ENCODE results near the gene AQP1.

The AQP1 gene

DNA sequence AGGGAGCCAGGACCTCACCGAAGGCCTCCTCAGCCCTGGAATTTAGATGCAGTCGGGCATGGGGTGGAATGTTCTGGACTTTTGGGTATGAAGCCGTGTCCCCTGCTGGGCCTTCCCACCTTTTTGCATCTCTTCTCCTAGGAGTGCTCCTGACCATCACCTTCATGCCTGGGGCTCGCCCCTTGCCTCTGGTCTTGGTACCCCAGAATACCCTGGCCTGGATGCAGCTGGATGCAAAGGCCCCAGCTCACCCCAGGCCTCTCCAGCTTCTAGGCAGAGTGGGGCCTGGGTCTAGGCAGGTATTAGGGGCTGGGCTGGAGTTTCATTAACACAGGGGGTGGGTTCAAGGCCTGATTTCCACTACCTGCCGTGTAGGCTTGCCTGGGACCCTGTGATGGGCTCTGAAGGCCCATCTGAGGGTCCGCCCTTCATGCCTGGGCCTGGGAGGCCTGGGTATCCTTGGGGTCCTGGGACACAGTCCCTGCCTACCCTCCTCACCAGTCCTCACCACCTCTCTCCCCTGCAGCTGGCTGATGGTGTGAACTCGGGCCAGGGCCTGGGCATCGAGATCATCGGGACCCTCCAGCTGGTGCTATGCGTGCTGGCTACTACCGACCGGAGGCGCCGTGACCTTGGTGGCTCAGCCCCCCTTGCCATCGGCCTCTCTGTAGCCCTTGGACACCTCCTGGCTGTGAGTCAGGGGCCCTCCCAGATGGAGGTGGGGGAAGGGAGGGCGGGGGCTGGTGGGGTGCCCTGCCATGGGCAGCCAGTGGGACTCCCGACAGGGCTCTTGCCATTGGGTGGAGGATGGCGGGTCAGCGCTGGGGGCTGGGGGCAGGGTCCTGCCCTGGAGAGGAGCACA is 10.1 kb downstream of the AQP1 start:
- DNase-seq (ENCODE audit: low spot score) = no peak

DNA sequence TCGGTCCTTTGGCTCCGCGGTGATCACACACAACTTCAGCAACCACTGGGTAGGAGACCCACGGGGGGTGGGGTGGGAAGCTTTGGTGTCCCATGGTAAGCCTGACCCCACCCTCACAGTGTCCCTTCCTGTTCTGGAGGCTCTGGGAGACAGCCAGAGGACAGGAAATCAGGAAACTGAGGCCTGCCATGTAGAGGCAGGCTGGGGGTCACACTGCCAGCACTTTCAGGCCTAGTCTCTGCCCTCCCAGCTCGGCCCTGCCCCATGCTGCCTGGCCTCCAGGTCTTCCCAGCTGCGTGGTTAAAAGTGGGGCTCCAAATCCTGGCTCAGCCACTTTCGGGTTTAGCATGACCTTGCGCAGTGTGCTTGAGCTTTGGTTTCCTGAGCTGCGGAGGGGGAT is 10.9 kb downstream of the AQP1 start:
- DNase-seq (ENCODE audit: low spot score) = no peak

DNA sequence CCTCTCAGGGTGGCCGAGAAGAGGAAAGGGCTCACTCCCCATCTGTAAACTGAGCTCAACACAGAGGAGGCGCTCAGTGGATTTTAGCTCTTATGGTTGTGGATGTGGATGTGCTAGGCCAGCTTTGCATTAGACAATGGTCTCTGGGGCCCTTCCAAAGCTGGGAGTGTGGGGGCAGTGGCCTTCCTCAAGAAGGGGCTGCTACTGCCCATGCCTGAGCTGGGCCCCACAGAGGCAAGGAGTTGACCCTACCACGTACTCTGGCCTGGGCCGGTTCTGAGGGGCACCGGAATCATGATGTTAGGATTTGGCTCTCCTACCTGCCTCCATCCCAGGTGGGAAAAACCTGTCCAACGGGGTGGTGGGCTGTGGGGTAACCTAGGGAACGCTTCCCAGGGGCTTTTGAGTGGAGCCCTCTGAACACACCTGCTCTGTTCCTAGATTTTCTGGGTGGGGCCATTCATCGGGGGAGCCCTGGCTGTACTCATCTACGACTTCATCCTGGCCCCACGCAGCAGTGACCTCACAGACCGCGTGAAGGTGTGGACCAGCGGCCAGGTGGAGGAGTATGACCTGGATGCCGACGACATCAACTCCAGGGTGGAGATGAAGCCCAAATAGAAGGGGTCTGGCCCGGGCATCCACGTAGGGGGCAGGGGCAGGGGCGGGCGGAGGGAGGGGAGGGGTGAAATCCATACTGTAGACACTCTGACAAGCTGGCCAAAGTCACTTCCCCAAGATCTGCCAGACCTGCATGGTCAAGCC is 11.5 kb downstream of the AQP1 start:
- DNase-seq (ENCODE audit: low spot score) = no peak

DNA sequence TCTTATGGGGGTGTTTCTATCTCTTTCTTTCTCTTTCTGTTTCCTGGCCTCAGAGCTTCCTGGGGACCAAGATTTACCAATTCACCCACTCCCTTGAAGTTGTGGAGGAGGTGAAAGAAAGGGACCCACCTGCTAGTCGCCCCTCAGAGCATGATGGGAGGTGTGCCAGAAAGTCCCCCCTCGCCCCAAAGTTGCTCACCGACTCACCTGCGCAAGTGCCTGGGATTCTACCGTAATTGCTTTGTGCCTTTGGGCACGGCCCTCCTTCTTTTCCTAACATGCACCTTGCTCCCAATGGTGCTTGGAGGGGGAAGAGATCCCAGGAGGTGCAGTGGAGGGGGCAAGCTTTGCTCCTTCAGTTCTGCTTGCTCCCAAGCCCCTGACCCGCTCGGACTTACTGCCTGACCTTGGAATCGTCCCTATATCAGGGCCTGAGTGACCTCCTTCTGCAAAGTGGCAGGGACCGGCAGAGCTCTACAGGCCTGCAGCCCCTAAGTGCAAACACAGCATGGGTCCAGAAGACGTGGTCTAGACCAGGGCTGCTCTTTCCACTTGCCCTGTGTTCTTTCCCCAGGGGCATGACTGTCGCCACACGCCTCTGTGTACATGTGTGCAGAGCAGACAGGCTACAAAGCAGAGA is 12.2 kb downstream of the AQP1 start:
- DNase-seq (ENCODE audit: low spot score) = no peak

DNA sequence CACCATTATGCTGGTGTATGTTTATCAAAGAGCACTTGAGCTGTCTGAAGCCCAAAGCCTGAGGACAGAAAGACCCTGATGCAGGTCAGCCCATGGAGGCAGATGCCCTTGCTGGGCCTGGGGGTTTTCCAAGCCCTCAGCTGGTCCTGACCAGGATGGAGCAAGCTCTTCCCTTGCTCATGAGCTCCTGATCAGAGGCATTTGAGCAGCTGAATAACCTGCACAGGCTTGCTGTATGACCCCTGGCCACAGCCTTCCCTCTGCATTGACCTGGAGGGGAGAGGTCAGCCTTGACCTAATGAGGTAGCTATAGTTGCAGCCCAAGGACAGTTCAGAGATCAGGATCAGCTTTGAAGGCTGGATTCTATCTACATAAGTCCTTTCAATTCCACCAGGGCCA is 13.0 kb downstream of the AQP1 start:
- no peak for DNase-seq (ENCODE audit: low spot score)

DNA sequence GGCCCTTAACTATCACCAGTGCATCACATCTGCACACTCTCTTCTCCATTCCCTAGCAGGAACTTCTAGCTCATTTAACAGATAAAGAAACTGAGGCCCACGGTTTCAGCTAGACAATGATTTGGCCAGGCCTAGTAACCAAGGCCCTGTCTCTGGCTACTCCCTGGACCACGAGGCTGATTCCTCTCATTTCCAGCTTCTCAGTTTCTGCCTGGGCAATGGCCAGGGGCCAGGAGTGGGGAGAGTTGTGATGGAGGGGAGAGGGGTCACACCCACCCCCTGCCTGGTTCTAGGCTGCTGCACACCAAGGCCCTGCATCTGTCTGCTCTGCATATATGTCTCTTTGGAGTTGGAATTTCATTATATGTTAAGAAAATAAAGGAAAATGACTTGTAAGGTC is 13.5 kb downstream of the AQP1 start:
- no peak for DNase-seq (ENCODE audit: low spot score)

DNA sequence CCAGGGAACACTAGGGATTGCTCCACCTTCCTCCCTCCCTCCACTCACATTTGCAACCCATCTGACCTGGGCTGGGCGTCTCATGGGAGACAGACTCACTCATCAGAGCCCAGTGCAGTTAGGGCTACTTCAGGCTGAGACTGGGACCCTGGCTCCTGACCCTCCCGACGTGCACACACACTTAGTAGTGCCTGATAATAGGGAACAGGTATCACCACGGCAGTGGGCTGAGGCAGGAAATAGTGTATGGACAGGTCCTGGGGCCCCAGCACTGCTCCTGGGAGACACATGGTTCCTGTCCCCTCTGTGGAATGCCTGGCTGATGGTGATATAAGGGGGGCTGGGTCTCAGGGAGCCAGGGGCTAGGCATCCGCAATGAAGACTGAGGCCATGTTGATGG is 14.3 kb downstream of the AQP1 start:
- DNase-seq (ENCODE audit: low spot score) = no peak

DNA sequence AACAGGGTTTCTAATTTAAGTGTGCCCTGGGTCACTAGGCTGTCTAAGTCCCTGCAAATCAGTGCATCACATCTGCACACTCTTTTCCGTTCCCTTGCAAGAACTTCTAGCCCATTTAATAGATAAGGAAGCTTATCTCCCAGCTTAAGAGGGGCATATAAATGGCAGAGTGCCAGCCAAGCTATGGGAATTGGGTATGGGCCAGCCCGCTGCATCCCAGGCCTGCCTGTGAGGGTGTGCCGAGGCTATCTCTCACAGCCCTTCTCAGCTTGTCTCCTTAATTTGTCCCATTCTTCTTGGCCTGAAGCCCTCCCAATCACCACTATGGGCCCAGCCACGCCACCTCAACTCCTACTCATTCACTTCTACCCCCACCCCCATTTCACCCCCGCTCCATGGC is 14.7 kb downstream of the AQP1 start:
- DNase-seq (ENCODE audit: low spot score) = no peak

DNA sequence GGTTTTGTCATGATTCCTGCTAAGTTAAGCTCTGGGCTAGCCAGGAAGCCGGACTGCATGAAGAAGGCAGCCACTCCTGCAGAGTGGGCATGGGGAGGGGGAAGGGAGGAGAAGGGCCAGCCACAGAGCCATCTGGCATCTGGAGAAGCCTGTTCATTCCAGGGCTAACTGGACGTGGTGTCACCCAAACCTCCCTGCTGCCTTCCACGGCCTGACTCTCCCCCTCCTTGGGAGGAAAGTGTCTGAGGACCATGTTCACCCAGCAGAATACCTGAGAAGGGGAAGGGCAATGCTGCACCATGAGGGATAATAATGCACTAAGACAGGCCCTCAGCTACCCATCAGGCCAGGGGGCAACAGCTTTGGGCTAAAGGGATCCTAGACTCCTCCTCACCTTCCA is 15.4 kb downstream of the AQP1 start:
- DNase-seq (ENCODE audit: low spot score) = no peak

DNA sequence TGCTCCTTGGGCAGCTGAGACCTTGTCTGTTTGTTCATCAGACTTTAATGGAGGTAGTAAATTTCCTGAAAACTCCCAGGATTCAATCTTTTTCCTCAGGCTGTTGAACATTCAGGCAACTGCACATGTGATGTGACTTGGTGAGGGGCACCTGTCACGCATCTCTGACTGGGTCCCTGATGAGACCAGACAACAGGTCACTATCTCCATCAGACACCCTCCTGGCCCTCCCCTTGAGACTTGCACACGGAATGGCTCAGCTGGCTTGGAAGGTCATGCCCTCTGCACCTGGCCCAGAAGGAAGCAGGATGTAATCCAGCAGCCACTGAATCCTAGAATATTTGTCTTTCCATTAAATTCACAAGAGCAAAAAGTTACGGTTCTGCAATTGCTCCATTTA is 15.9 kb downstream of the AQP1 start:
- no peak for DNase-seq (ENCODE audit: low spot score)

DNA sequence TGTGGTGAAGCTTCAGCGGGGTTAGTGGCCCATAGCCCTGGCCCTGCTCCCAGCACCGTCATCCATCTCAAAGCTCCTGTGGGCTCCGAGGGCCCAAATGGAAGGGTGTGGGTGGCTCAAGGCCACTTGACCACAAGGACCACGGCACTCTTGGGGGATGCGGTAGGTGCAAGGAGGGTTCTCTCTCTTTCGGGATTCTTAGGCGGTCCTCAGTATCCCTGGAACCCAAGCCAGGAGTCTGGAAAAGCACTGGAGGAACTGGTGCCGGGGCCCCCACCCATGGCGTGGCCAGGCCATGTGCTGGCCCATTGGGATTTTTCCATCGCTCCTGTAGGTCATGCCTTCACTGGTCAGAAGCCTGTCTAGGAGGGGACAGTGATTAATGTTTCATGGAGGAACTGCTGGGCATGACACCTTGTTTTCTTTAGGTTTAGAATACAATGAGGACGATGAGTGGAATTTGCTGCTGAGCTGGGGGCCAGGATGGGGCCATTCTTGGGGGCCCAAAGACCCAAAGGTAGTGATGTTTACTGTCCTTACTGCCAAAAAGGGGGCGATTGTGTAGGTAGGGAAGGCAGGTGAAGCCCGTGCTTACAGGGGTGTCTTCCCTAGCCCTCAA is 16.7 kb downstream of the AQP1 start:
- DNase-seq (ENCODE audit: low spot score) = no peak

DNA sequence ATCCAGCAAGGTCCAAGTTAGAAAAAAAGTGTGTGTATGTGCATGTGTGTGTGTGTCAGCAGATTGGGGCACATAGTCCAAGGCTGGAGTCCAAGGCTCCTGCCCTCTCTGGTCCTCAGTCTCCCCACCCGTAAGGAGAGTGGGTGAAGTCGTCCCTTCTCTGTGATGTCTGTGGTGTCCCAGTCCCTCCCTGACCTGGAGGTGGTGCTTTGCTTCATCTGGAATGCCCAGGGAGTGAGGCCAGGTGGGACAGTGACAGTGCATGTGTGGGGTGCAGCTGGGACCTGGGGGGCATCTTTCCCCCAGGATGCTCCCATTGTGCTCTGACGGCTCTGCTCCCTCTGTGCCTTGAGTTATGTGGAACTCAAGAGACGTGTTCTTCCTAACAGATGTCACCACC is 18.0 kb downstream of the AQP1 start:
- DNase-seq (ENCODE audit: low spot score) = no peak

DNA sequence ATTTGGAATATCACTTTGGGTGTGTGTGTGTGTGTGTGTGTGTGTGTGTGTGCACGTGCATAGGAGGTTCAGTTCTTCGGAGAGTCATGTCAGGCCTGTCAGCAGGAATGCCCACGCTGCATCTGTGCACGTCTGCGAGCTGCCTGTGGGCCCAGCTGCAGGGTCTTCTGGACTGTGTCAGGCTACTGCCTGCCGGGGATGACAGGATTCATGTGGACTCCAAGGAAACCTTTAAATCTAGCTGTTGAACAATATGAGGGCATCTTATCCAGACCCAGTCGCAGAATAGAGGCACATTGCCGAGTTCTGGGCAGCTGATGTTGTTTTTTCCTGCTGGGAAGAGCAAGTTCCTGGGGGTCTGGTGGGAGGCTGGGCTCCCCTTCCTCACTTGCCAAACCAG is 19.0 kb downstream of the AQP1 start:
- DNase-seq (ENCODE audit: low spot score) = no peak

DNA sequence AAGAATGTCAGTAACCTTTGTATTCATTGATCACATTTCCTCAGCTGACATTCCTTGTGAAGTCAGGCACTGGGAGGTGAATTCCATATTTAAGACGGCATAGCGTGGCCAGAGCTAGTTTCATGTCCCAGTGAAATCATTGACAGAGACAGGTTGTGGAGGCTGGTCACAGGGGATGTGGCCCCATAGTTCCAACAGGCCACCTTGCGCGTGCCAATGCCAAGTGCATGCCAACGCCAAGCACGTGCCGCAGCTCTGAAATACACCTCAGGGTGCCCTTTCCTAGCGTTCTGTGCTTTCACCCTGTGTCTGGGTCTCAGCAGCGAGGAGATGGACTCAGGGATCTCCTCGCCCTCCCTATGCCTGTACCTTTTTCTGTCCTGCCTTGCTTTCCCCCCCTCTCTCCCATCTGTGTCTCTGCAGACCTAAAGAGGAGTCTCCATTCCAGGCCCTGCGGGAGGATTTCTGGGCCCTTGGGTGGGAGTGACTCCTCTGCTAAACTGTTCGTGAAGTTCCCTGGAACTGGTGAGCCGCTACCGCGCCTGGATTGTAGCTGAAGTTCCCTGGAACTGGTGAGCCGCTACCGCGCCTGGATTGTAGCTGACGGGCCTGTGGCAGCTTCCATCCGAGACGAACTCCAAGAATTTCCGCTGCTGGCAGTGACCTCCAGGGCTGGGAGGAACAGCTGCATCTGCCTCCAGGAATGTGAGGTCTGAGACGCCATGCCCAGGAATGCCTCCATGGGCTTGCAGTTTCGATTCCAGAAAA is 19.7 kb downstream of the AQP1 start:
- no peak for DNase-seq (ENCODE audit: low spot score)

DNA sequence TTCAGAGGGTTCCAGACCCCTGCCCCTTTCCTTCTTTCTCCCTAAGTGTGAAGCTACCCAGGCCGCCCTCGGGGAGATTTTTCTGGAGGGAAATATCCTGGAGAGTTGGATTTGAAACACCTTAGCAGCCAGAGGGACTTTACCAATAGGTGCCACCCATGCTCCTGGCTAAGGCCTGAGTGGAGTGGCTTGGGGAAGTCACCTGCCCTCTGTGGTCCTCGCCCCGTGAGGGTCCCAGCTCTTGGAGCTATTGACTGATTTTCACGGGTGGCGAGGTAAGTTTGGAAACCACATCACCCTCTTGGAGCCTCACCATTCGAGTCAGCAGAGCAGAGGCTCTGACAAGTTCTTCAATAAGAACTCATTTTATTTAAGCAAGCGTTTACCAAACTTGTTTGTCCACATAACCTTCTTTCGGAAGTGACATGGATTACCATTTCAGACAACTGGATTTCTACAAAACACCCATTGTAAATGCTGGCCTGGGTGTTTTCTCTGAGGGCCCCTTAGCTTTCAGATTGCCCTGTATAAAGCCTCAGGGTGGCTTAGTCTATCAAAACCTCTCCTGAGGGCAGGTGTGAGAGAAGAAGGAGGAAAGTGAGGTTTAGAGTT is 20.4 kb downstream of the AQP1 start:
- no peak for DNase-seq (ENCODE audit: low spot score)

DNA sequence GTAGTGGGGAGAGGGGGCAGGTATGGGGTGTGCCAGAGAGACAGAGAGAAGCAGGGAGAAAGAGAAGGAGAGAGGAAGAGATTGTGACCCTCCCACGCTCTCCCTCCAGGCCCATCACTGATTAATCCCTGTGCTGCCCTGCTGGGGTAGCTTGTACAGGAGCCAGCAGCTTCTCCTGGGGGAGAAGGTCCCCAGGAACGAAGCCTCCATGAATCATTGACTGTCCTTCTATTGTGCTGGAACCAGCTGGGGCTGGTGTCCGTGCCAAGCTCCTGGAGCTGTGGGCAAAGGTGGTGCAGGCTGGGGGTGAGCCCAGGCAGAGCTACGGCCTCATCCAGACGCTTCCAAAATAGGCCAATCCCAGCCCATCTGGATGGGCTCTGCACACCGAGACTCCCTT is 20.9 kb downstream of the AQP1 start:
- no peak for DNase-seq (ENCODE audit: low spot score)

DNA sequence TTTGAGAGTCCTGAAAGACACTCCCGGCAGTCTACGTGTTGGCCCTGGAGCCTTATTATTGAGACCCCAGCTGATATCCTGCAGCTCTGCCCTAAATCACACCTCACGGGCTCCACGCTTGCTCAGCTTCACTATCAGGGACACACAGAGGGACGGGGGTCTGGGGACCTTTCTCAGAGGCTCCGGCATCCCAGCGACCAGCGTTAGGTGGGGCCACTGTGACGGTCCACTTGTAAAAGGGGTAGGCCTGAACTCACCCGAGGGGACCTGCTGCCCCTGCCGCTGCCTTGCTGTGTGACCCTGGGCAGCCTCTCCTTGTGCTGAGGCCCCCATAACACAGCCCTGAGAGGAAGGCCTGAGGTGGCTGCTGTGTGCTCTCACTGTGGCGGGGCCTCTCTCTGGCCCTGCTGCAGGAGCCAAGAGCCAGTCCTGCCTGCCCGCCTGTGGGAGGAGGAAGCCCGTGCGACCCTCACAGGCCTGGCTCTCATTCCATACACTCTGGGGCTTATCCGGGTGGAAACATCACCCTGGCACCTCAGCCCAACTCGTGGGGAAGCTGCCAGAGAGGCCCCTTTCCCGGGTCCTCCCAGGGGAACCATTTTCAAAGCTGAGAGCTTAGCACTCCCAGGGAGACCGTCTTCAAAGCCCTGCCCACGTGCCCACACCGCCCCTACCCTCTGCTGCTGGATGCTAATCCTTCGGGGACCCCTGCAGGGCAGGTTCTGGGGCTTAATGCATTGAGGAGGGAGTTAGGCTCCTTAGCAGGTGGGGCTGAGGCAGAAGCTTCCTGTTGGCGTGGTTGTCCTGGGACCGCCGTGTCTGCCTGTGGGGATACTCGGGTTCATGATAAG is 21.7 kb downstream of the AQP1 start:
- DNase-seq (ENCODE audit: low spot score) = no peak

DNA sequence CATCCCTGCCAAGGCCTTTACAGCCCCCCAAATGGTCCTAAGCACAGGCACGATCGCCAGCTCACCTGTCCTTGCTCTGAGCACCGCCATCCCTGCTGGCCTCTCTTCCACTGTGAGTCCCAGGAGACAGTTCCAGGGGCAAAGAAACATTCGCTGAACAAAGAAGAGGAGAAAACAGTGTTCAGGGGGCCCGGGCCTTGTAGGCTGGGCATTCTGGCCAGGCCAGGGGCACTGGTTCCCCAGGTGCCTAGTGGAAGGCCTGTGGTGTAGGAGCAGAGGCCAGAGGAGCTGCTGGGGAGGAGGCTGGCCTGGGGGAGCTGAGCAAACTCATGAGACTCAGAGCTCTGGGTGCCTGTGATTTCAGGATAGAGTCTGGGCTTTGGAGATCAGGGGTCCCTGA is 22.6 kb downstream of the AQP1 start:
- no peak for DNase-seq (ENCODE audit: low spot score)

DNA sequence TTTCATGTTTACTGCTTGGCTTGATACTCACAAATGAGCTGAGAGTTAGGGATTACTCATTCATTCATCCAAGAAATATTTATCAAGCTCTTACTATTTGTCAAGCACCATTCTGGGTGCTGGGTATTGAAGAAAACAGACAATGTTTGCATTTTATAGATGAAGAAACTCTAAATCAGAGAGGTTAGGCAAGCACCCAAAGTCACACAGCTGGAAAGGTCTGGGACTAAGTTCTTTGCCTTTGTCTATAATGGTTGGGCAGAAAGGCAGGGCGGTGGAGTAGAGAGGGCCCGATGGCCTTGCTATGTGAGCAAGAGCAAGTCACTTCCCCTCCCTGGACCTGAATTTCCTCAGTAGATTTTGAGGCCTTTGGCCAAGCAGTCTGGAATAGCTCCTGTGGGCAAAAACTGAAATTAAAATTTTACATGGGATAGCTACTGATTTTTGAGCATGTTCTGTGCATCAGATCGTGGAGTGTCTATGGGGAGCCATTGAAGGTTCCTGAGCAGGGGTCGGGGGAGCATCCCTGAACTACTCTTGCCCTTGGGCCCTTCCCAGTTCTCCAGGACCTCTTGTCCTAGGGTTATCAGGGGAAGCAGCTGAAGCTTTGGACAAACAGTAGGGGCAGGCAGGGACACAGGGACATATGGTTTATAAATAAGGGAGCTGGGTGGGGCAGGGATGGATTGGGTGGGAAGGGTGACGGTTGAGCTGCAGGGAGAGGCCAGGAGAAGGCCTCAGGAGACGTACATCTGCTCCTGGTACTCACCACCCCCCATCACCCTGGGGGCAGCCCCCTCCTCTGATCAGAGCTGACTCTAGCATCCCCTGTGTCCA is 23.3 kb downstream of the AQP1 start:
- no peak for DNase-seq (ENCODE audit: low spot score)

DNA sequence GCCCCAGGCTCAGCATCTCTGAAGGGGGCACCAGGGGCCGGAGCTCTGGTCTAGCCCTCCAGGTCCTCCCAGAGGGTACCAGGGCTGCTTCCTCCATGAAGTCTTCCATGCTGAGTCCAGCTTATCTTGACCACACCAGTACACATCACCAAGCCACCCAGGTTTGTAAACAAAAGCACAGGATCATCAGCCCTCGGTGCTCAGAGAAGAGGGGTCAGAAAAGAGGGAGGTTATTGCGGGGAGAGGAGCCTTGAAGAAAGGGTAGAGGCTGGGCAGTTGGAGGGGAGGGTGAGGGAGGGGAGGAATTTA is 23.9 kb downstream of the AQP1 start:
- DNase-seq (ENCODE audit: low spot score) = no peak
